RPMI8226 (cell line): Measurements from ENCODE around the gene ARHGEF35.
"Not testable (repeated sequence)": the region's sequence is repeated elsewhere in the genome, so short reads cannot be mapped to it uniquely, and the experiment has no call there.

Source experiments
- DNase-seq: peaks from one replicate; pipeline ENCODE4 v3.0.0-alpha.2; 2015

ARHGEF35 gene

DNA sequence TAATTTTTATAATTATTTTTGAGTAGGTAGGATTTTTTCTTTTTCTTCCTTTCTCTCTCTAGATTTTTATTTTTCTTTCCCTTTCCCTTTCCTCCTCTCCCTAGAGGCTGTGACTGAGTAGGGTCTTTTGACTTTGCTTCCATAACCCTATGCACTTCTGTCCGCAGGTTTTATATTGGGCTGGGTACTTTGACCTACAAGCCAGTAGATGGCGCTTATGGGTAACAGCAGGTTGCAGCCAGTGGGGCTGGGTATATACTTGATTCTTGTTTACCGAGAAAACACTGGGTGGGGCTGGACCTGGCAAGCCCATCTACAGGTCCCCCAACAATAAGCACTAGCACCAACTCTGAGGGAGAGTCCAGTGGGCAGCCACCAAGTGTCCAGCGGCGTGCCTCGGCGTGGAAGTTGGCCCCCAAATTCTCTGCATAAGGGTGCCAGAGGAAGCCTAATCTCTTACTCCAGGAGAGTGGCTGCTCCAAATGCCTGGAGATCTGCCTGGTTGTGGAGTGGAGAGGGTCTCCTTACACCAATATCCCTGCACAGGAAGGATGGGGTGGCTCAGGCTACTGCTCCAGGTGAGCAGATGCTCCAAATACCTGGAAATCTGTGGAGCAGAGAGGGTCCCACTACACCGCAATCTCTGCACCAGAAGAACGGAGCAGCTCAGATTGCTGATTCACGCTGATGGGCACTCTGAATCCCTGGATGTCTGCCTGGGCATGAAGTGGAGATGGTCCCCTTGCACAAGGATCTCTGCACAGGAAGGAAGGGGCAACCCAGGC lies 17.1 kb downstream of the ARHGEF35 start:
- peak; percentile 25 for DNase-seq

- DNase-seq = no peak
Measured at GRCh38 chr7:144174613-144175012, 21.0 kb downstream of the ARHGEF35 start.

GRCh38 chr7:144171594-144172350 lies 23.9 kb downstream of the ARHGEF35 start:
- not testable (repeated sequence) for DNase-seq

DNA sequence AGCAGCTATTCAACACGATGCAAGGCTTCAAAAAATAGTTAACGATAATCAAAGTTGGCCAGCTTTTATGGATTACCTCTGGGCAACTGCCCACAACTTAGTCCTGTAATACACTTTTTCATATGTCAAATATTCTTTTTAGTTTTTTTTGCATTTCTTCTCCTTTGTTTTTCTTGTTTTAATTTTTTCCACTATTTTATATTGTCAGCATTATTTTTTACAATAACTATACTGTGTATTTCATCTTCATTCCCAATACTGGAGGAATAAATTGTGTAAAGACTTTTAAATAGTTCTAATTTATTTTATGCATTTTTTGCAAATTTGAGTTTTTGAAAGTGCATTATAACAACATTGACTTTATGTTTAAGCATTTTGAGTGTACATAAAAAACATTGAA lies 30.8 kb downstream of the ARHGEF35 start:
- DNase-seq = no peak

DNA sequence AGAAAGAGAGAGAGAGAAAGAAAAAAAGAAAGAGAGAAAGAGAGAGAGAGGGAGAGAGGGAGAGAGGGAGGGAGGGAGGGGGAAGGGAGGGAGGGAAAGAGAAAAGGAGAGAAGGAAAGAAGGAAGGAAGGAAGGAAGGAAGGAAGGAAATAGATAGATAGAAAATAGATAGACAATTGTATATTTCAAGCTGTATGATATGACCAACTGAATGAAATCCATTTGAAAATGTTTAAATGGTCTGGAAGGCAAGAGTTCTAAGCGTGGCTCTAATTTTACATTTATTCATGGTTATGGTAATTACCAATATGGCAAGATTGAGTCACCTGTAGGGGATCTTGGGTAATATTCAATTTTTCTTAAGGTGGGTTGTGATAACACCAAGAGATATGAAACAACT lies 36.8 kb downstream of the ARHGEF35 start:
- DNase-seq = no peak

- no peak for DNase-seq
Measured at GRCh38 chr7:144148224-144148827, 47.3 kb downstream of the ARHGEF35 start.

- DNase-seq = no peak
Measured at GRCh38 chr7:144144426-144144825, 51.2 kb downstream of the ARHGEF35 start.

DNA sequence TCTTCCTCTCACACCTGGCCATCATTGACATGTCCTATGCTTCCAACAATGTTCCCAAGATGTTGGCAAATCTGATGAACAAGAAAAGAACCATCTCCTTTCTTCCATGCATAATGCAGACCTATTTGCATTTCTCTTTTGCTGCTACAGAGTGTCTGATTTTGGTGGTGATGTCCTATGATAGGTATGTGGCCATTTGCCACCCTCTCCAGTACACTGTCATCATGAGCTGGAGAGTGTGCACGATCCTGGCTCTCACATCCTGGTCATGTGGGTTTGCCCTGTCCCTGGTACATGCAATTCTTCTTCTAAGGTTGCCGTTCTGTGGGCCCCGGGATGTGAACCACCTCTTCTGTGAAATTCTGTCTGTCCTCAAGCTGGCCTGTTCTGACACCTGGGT lies 53.4 kb downstream of the ARHGEF35 start:
- DNase-seq = no peak

DNA sequence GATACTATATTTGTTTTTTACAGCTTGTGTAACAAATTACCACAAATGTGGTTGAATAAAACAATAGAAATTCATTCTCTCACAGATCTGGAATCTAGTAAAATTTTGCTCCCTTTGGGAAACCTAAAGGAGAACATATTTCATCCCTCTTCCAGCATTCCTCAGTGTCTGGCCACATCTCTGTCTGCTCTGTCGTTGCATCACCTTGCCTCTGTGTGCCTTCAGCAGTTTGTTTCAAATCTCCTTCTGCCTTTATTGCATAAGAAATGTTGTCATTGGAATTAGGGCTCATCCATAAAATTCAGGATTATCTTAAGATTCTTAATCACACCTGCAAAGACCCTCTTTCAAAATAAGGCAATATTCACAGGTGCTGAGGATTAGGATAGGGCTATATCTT lies 58.1 kb downstream of the ARHGEF35 start:
- no peak for DNase-seq
